Effector CD8-positive, alpha-beta T cell (primary cell): Measurements from ENCODE around the gene RCOR3.
"Not testable (repeated sequence)": the region's sequence is repeated elsewhere in the genome, so short reads cannot be mapped to it uniquely, and the experiment has no call there.

Experiments used
- DNase-seq: peaks from one replicate; lab custom pipeline; 2025; lab: John Stamatoyannopoulos, UW
- total RNA-seq, 4 experiments: gene quantifications; one replicate each; lab custom pipeline; 2026; lab: John Stamatoyannopoulos, UW

RCOR3 gene
- total RNA-seq = 34.5 to 59.2 (median 56.1) reads per million in 4 experiments

DNA sequence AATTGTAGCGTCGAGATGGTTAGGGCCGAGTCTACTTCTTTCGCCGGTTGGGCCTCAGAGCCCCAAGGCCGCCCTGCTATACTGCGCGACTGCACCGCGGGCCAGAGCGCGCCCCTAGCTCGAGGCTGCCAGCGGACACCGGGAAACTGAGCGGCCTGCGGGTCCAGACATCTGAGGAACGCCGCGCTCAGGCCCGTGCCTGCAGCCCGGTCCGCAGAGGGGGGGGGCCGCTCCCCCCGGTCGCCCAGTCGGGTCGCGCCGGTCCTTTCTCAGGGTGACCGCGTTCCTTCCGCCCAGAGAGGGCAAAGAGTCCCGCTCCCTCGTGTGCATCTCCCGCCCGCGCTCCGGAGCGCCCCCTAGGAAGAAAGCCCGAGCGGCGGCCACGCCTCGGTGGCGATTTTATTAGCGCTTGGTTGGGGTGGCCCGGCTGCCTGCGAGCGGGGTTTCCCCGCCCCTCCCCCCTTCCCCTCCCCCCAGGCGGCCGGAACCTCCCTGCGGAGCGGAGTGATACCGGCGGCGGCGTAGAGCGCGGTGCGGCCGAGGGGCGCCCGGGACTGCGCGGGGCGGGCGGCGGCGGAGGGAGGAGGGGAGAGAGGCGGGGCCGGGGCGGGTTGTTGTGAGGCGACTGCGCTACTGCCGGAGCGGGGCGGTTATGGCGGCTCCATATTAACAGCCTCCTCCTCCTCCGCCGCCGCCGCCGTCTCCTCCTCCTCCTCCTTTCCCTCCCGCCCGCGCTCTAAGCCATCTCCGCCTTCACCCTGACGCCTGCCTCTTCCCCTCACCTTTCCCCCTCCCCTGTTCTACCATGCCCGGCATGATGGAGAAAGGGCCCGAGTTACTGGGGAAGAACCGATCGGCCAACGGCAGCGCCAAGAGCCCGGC, at the start of gene RCOR3:
Gene RCOR3, plus strand, starts transcription at position 611 of the 882 bp plus-strand sequence. Its CDS starts 195 bp downstream, at position 806.
- DNase-seq = peak; percentile 88

DNA sequence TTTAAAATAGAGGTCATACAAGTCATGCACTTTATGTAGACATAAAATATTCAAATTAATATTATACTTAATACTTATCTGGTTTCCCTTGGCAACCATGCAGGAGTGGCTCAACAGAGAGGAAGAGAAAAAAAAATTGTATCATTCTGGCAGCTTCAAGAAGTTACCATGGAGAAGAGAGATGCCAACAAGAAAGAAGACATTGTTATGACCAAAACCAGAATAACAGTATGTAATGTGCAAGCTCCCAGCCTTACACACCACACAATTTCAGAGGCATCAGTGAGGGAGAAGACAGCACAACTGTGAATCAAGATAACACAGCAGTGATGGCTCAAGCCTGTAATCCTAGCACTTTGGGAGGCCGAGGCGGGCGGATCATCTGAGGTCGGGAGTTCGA, 49.1 kb upstream of the RCOR3 start:
- DNase-seq = no peak

DNA sequence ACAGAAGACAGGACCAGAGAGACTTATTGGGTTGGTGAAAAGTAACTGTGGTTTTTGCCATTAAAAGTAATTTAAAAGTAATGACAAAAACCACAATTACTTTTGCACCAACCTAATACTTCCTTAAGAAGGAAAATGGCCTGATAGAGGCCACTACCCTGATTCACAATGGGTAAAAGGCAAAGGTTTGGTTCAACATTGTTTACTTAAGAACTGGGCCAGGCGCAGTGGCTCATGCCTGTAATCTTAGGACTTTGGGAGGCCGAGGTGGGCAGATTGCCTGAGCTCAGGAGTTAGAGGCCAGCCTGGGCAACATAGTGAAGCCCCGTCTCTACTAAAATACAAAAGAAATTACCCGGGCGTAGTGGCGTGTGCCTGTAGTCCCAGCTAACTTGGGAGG, 48.2 kb upstream of the RCOR3 start:
- DNase-seq = no peak

DNA sequence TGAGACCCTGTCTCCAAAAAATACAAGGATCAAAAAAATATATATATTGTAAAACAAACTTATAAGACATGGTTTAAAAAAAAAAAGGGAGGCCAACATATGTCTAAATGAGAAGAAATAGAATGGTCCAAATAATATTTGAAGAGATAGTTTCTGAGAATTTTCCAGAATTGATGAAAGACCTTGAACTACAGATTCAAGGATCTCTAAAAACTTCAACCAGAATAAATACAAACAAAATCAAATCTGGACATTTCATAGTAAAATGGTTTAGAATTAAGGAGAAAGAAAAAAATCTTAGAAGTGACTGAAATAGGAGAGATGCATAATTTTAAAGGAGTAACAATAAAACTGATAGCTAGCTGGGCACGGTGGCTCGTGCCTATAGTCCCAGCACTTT, 45.5 kb upstream of the RCOR3 start:
- DNase-seq = no peak

DNA sequence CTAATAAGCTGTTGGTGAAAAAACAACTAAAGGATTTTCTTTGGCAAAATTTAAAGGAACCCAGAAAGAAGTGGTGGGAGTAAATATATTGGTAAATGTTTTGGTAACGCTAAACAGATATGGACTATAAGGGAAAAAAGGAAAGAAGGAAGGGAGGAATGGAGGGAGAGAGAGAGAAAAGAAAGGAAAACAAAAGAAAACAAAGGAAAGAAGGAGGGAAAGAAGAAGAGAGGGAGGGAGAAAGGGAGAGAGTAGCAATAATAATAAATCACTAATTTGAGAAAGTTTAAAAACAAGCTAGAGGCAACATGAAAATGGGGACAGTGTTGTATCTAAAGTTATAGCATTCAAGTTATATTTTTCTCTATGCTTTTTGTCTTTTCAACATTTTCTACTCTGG, 43.6 kb upstream of the RCOR3 start:
- no peak for DNase-seq

DNA sequence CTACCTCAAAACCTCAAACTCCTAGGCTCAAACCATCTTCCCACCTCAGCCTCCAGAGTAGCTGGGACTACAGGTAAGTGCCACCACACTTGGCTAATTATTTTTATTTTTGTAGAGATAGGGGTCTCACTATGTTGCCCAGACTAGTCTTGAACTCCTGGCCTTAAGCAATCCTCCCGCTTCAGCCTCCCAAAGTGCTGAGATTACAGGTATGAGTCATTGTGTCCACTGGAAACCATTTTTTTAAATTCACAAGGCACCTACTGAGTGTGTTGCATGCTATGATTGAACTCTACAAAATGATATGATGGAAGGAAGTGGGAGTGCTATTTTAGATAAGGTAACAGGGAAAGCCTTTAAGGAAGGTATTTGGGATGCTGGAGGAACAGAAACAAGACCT, 41.8 kb upstream of the RCOR3 start:
- no peak for DNase-seq

DNA sequence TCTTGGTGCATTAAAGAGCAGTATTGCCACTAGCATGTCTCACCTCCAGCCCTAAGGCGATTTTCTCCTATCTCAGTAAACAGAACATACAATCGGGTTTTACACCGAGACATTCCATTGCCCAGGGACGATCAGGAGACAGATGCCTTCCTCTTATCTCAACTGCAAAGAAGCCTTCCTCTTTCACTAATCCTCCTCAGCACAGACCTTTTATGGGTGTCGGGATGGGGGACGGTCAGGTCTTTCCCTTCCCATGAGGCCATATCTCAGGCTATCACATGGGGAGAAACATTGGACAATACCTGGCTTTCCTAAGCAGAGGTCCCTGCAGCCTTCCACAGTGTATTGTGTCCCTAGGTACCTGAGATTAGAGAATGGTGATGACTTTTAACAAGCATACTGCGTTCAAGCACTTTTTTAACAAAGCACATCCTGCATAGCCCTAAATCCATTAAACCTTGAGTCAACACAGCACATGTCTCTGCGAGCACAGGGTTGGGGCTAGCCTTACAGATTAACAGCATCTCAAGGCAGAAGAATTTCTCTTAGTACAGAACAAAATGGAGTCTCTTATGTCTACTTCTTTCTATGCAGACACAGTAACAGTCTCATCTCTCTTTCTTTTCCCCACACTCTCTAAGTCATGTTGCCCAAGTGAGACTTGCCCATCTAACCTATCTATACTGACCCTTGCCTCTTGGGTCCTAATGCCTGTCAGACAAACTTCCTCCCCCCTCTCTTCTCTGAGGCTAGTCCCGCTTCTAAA, 36.5 kb upstream of the RCOR3 start:
- DNase-seq = not testable (repeated sequence)

DNA sequence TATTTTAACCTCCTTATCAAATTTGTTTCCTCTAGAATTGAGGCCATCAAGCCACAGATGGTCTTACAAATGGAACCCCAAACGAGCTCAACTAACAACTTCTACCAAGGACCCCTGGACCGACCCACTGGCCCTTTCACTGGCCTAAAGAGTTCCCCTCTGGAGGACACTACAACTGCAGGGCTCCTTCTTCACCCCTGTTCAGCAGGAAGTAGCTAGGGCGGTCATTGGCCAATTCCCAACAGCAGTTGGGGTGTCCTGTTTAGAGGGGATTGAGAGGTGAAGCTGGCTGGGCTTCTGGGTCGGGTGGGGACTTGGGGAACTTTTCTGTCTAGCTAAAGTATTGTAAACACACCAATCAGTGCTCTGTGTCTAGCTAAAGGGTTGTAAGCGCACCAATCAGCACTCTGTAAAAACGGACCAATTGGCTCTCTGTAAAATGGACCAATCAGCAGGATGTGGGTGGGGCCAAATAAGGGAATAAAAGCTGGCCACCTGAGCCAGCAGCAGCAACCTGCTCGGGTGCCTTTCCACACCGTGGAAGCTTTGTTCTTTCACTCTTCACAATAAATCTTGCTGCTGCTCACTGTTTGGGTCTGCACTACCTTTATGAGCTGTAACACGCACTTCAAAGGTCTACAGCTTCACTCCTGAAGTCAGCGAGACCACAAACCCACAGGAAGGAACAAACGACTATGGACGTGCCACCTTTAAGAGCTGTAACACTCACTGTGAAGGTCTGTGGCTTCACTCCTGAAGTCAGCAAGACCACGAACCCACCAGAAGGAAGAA, 30.4 kb upstream of the RCOR3 start:
- peak; percentile 20 for DNase-seq

DNA sequence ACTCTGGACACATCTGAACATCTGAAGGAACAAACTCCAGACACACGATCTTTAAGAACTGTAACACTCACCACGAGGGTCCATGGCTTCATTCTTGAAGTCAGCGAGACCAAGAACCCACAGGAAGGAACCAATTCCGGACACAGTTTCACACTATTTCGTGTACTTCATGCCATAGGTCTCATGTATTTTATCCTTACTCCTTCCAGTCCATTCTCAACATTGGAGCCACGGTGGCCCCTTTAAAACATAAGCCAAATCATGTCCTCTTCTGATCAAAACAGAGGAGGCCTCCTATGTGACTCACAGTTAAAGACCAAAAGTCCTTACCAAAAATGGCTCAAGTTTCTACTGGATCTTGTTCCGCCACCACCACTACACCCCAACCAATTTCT, 29.8 kb upstream of the RCOR3 start:
- no peak for DNase-seq

DNA sequence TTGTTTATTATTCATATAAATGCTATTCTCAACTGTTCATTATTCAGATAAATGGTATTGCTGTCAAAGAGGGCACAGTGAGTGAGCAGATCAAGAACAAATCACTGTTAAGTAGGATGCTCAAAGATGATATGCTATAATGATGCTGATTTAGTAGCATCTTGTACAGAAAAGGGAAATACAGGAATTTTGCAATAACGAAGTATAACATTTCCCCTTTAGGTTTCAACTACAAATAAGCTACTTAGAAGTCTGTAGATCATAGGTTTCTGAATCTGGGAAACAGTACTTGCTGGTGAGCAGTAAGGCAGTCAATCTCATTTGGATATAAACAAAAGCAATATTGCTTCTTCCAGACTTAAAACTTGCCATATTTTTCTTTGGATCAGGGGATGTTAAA, 27.3 kb upstream of the RCOR3 start:
- no peak for DNase-seq

DNA sequence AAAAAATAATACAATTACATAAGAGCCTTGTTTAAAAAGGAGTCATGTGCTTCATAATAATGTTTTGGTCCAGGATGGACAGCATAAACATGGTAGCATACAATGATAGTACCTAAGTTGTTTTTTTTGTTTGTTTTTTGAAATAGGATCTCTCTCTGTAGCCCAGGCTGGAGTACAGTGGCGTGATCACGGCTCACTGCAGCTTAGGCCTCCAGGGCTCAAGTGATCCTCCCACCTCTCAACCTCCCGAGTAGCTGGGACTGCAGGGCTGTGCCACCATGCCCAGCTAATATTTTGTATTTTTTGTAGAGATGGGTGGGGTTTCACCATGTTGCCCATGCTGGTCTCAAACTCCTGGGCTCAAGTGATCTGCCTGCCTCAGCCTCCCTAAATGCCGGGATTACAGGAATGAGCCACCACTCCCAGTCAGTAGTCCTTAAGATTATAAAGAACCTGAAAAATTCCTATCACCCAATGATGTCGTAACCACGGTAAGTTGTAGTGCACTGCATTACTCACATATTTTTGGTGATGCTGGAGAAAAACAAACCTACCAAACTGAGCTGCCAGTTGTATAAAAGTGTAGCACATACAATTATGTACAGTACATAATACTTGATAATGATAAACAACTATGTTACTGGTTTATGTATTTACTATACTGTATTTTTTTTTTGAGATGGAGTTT, 22.4 kb upstream of the RCOR3 start:
- no peak for DNase-seq

DNA sequence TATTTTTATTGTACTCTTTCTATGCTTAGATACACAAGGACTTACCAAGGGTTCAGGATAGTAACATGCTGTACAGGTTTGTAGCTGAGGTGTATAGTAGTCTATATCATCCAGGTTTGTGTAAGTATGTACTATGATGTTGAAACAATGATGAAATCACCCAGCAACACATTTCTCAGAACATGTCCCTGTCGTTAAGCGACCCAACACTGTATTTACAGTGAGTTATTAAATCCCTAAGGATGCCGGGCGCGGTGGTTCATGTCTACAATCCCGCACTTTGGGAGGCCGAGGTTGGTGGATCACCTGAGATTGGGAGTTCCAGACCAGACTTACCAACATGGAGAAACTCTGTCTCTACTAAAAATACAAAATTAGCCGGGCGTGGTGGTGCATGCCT, 21.6 kb upstream of the RCOR3 start:
- DNase-seq = no peak

DNA sequence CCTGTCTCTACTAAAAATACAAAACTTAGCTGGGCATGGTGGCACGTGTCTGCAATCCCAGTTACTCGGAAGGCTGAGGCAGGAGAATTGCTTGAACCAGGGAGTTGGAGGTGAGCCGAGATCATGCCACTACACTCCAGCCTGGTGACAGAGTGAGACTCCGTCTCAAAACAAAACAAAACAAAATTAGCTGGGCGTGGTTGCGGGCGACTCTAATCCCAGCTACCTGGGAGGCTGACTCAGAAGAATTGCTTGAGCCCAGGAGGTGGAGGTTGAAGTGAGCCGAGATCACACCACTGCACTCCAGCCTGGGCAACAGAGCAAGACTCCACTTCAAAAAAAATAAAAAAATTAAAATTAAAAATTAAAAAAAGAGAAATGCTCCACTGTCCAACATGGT, 18.6 kb upstream of the RCOR3 start:
- DNase-seq = not testable (repeated sequence)

DNA sequence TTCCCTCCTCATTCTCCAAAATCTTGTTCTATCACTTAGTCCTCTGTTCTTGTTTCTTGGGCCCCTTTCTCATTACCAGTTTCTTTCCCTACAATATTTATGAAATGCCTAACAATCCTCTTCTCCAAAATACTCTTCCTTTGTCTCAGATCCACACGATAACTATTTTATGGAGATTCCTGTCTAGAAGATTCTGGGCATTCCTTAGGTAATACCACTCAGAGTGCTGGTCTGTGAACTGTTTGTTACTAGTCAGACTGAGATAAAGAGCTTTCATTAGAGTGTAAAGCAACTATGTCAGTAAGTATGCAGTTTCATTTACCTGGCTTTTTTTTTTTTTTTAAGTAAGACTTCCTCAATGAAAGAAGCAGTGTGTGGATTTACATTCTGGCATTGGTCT, 18.1 kb upstream of the RCOR3 start:
- DNase-seq = no peak

DNA sequence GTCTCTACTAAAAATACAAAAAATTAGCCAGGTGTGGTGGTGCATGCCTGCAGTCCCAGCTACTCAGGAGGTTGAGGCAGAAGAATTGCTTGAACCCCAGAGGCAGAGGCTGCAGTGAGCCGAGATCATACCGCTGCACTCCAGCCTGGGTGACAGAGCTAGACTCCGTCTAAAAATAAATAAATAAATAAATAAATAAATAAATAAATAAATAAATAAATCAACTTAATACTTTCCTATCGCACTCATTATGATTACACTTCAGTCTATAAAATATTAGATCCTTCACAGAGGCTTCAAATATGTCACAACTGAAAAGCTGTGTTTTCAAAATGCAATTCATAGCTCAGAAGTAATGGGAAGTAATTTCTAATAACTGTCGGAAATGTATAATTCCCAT, 15.5 kb upstream of the RCOR3 start:
- not testable (repeated sequence) for DNase-seq

DNA sequence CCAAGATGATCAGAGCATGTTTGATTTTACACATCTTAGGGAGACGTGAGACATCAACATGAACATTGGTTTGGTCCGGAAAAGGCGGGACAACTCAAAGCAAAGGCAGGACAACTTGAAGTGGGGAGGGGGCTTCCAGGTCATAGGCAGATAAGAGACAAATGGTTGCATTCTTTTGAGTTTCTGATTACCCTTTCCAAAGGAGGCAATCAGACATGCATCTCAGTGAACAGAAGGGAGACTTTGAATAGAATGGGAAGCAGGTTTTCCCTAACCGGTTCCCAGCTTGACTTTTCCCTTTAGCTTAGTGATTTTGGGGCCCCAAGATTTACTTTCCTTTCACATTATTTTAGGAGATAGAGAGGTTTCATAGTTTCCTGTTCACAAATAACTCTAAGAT, 12.6 kb upstream of the RCOR3 start:
- not testable (repeated sequence) for DNase-seq

DNA sequence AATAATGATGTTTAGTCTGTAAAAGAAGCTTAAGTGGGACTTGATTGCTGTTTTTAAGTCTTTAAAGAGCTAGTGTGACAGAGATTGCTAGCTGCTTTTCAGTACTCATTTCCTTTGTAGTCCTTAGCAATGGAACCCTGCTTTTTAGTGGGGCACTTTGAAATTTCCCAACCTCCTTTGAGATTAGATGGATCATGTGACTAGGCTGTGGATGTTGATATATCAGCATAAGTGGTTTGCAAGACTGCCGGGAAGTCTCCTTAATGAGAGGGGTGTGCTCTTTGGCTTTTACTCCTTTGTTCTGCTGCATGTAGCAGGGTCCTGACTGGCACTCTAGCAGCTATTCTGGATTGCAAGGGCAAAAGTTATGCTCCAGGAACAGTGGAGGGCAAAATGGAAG, 11.2 kb upstream of the RCOR3 start:
- no peak for DNase-seq

DNA sequence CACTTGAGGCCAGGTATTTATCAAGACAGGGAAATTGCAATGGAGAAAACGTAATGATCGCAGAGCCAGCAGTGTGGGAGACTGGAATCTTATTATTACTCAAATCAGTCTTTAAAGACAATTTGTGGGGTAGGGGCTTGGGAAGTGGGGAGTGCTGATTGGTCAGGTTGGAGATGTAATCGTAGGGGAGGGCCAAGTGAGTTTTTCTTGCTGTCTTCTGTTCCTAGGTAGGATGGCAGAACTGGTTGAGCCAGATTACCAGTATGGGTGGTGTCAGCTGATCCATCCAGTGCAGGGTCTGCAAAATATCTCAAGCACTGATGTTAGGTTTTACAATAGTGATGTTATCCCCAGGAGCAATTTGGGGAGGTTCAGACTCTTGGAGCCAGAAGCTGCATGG, 9.6 kb upstream of the RCOR3 start:
- DNase-seq = not testable (repeated sequence)

DNA sequence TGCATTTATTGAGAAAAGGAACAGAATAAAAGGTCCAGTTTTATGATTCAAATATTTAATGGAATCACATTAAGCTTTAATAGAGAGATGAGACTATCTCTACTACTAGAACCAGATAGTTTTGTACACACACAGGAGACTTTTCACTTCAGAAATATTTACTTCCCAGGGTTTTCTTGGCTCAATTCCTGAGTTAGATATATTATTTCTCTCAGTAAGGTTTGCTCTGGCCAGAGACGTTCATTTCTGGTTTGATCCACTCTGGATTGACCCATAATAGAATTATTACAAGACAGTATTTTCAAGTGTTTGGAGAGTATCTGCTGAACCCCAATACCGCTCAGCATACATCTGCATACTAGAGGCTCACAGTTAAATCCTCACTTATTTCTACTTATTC, 1.3 kb upstream of the RCOR3 start:
- no peak for DNase-seq

DNA sequence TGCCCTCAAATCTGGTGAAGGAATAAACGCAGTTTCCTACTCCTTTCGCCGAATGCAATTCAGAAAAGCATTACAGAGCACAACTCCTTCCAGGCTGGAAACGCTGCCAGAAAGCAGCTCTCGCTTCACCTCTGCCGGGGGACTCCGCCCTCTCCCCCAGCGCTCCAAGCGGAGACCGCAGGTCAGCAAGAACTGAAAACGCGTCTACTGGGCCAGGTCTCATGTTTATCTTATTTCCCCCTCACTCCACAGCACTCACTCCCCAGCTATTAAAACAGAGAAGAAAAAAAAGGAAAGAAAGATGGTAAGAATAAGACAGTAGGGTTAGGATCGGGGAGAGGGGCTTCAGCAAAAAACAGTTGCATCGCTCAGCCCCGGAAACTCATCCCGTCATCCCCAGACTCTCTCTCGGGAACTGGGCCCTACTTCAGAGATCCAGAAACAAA, 833 bp upstream of the RCOR3 start:
- peak; percentile 32 for DNase-seq

DNA sequence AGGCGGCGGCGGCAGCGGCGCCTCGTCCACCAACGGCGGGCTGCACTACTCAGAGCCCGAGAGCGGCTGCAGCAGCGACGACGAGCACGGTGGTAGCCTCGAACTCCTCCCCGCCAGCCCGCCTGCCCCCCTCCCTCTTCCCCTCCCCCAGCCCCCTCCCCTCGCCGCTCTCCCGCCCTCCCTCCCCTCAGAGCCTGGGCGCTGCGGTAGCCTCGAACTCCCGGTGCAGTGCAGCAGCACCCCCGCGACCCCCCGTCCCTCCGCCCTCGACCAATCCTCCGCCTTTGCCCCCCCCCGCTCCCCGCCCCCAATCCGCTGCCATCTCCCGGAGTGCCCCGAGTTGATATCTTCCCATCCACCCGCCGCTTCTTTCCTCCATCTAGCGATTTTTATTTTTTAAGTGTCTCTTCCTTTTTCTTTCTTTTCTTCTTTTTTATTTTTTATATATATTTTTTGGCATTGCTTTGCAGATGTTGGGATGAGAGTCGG, 516 bp downstream of the RCOR3 start:
- DNase-seq = peak; percentile 61
